GM19023 (cell line): ENCODE measurements around the gene QRSL1.
A peak's percentile ranks its signal among the peaks of the same experiment; 100 is the strongest.
"Not testable (repeated sequence)": the region's sequence is repeated elsewhere in the genome, so short reads cannot be mapped to it uniquely, and the experiment has no call there.

Source experiments
- ATAC-seq: cut with Tn5 transposase; IDR thresholded peaks from one replicate; pipeline ENCODE4 v1.9.1; 2021; ENCODE audit warnings: mild to moderate bottlenecking, moderate library complexity; ENCODE audit not compliant: unreplicated experiment

The QRSL1 gene

GRCh38 chr6:106670236-106670635 lies 40.9 kb downstream of the QRSL1 start:
- no peak for ATAC-seq

GRCh38 chr6:106671651-106672050 lies 42.3 kb downstream of the QRSL1 start:
- no peak for ATAC-seq

GRCh38 chr6:106674541-106675229 lies 45.3 kb downstream of the QRSL1 start:
- no peak for ATAC-seq

GRCh38 chr6:106677282-106677681 lies 47.9 kb downstream of the QRSL1 start:
- no peak for ATAC-seq

- no peak for ATAC-seq
These were observed 54.6 kb downstream of the QRSL1 start for GRCh38 chr6:106684011-106684410.

- no peak for ATAC-seq
These were observed 56.5 kb downstream of the QRSL1 start for GRCh38 chr6:106685833-106686232.

GRCh38 chr6:106688177-106688951 lies 59.0 kb downstream of the QRSL1 start:
- ATAC-seq = no peak

GRCh38 chr6:106692112-106692818 lies 62.9 kb downstream of the QRSL1 start:
- ATAC-seq = no peak

GRCh38 chr6:106692819-106693208 lies 63.4 kb downstream of the QRSL1 start:
- ATAC-seq = no peak

- no peak for ATAC-seq
These were observed 64.0 kb downstream of the QRSL1 start for GRCh38 chr6:106693418-106693817.

- no peak for ATAC-seq
These were observed 65.0 kb downstream of the QRSL1 start for GRCh38 chr6:106694343-106694742.

GRCh38 chr6:106700581-106700980 lies 71.2 kb downstream of the QRSL1 start:
- ATAC-seq = no peak

GRCh38 chr6:106701201-106701600 lies 71.8 kb downstream of the QRSL1 start:
- not testable (repeated sequence) for ATAC-seq

GRCh38 chr6:106702046-106702445 lies 72.7 kb downstream of the QRSL1 start:
- peak; percentile 35 for ATAC-seq

- ATAC-seq = peak; percentile 94
These were observed 73.2 kb downstream of the QRSL1 start for GRCh38 chr6:106702451-106703110.

- no peak for ATAC-seq
These were observed 74.9 kb downstream of the QRSL1 start for GRCh38 chr6:106704327-106704726.

GRCh38 chr6:106705156-106705555 lies 75.8 kb downstream of the QRSL1 start:
- no peak for ATAC-seq

GRCh38 chr6:106710580-106710979 lies 81.2 kb downstream of the QRSL1 start:
- ATAC-seq = no peak

- no peak for ATAC-seq
These were observed 84.9 kb downstream of the QRSL1 start for GRCh38 chr6:106714281-106714680.

GRCh38 chr6:106715922-106716321 lies 86.5 kb downstream of the QRSL1 start:
- no peak for ATAC-seq

GRCh38 chr6:106716966-106717365 lies 87.6 kb downstream of the QRSL1 start:
- ATAC-seq = no peak
